ENCODE data around the gene KRTAP12-3. TPM values are rescaled to one million over a fixed set of nuclear protein-coding genes. Genes with fewer than 3 reads are reported as not detected.

The KRTAP12-3 gene
- polyA plus RNA-seq, 1 donor from 2014 or later = not detected

- H3K36me3 ChIP-seq (ENCODE audit: insufficient read depth, low read length) = no peaks in the 10 kb centered on the region
- no peaks in the 10 kb centered on the region for H3K9me2 ChIP-seq (ENCODE audit: insufficient read depth, low read length)
- H3K4me3 ChIP-seq (ENCODE audit: low read length) = no peak overlapping the region
- H3F3A ChIP-seq (ENCODE audit: insufficient read depth, low read length, poor library complexity, severe bottlenecking) = no peaks in the 10 kb centered on the region
- H3K4me2 ChIP-seq (ENCODE audit: low read length) = no peak overlapping the region
- H3K9ac ChIP-seq (ENCODE audit: low read length) = no peak overlapping the region
- H3K79me2 ChIP-seq (replicated peaks; ENCODE audit: insufficient read depth, low read length) = no peaks in the 10 kb centered on the region
- H3K27ac ChIP-seq (ENCODE audit: low read length) = no peak overlapping the region
- no peak overlapping the region for H2AFZ ChIP-seq (ENCODE audit: low read depth, low read length)
- no peaks in the 10 kb centered on the region for H4K20me1 ChIP-seq (ENCODE audit: insufficient read depth)
- H3K27me3 ChIP-seq (ENCODE audit: insufficient read depth, low read depth, low read length) = no peaks in the 10 kb centered on the region
- peaks cover 6% of the 10 kb centered on the region for H3K9me3 ChIP-seq (ENCODE audit: low read length)
- TF ChIP-seq REST (IDR thresholded peaks at IDR 0.05; ENCODE audit: borderline replicate concordance) = no peak
- TF ChIP-seq SMC3 (conservative IDR thresholded peaks at IDR 0.05; ENCODE audit: poor library complexity) = no peak
- no peak for TF ChIP-seq EP300 (conservative IDR thresholded peaks at IDR 0.05; ENCODE audit: poor library complexity, severe bottlenecking)
- no peak for TF ChIP-seq TAF1 (IDR thresholded peaks at IDR 0.05; ENCODE audit: low read depth)
- TF ChIP-seq CTCF (IDR thresholded peaks at IDR 0.05; ENCODE audit: poor library complexity, severe bottlenecking) = no peak
- no peak for TF ChIP-seq MXI1 (conservative IDR thresholded peaks at IDR 0.05; ENCODE audit: poor library complexity, severe bottlenecking)
- no peak for TF ChIP-seq EZH2 (IDR thresholded peaks at IDR 0.05; ENCODE audit: borderline replicate concordance, insufficient read depth, low read length, poor library complexity, severe bottlenecking)
- no peak for TF ChIP-seq RAD21 (conservative IDR thresholded peaks at IDR 0.05)
- no peak for TF ChIP-seq POLR2AphosphoS5 (IDR thresholded peaks at IDR 0.05)
Measured at GRCh38 chr21:44625756-44626155, 32.0 kb upstream of the KRTAP12-3 start.

GRCh38 chr21:44626262-44626661, 31.5 kb upstream of the KRTAP12-3 start:
- no peaks in the 10 kb centered on the region for H3K9me2 ChIP-seq (ENCODE audit: insufficient read depth, low read length)
- H3K27ac ChIP-seq (ENCODE audit: low read length) = no peak overlapping the region
- no peak overlapping the region for H3K9ac ChIP-seq (ENCODE audit: low read length)
- peaks cover 6% of the 10 kb centered on the region for H3K9me3 ChIP-seq (ENCODE audit: low read length)
- H3K36me3 ChIP-seq (ENCODE audit: insufficient read depth, low read length) = no peaks in the 10 kb centered on the region
- no peaks in the 10 kb centered on the region for H3K27me3 ChIP-seq (ENCODE audit: insufficient read depth, low read depth, low read length)
- no peaks in the 10 kb centered on the region for H3F3A ChIP-seq (ENCODE audit: insufficient read depth, low read length, poor library complexity, severe bottlenecking)
- TF ChIP-seq RAD21 (conservative IDR thresholded peaks at IDR 0.05) (no peak), CTCF (IDR thresholded peaks at IDR 0.05; ENCODE audit: poor library complexity, severe bottlenecking) (no peak), EP300 (conservative IDR thresholded peaks at IDR 0.05; ENCODE audit: poor library complexity, severe bottlenecking) (no peak), REST (IDR thresholded peaks at IDR 0.05; ENCODE audit: borderline replicate concordance) (no peak), MXI1 (conservative IDR thresholded peaks at IDR 0.05; ENCODE audit: poor library complexity, severe bottlenecking) (no peak), POLR2AphosphoS5 (IDR thresholded peaks at IDR 0.05) (no peak), SMC3 (conservative IDR thresholded peaks at IDR 0.05; ENCODE audit: poor library complexity) (no peak), EZH2 (IDR thresholded peaks at IDR 0.05; ENCODE audit: borderline replicate concordance, insufficient read depth, low read length, poor library complexity, severe bottlenecking) (no peak), TAF1 (IDR thresholded peaks at IDR 0.05; ENCODE audit: low read depth) (no peak)
- no peak overlapping the region for H3K4me2 ChIP-seq (ENCODE audit: low read length)
- H3K79me2 ChIP-seq (replicated peaks; ENCODE audit: insufficient read depth, low read length) = no peaks in the 10 kb centered on the region
- no peaks in the 10 kb centered on the region for H4K20me1 ChIP-seq (ENCODE audit: insufficient read depth)
- H3K4me3 ChIP-seq (ENCODE audit: low read length) = no peak overlapping the region
- H2AFZ ChIP-seq (ENCODE audit: low read depth, low read length) = no peak overlapping the region

Data from neural cell (in vitro differentiated cells).